Measurements from ENCODE around the gene APBA1. TPM values are rescaled to one million over a fixed set of nuclear protein-coding genes. Genes with fewer than 3 reads are reported as not detected.

APBA1 gene
- 1 to 10 TPM; 2.4 to 2.5 TPM for total RNA-seq
- 10 to 100 TPM in 5 of 6 donors, 1 to 10 TPM in 1; 9.8 to 17.9 (median 12.8) TPM for polyA plus RNA-seq (ENCODE audit: insufficient read length in 6 of 6)
- long read RNA-seq, donor 1, full-length matches to known transcripts, result 3 of 3 reads
- long read RNA-seq, donor 1, partial matches to known transcripts, result 0 of 3 reads
- long read RNA-seq, donor 1, other reads (novel, unspliced or antisense), result 0 of 3 reads
- long read RNA-seq, donor 2, full-length matches to known transcripts, result 4 of 4 reads
- long read RNA-seq, donor 2, partial matches to known transcripts, result 0 of 4 reads
- long read RNA-seq, donor 2, other reads (novel, unspliced or antisense), result 0 of 4 reads
- long read RNA-seq, donor 3, full-length matches to known transcripts, result 1 of 1 reads
- long read RNA-seq, donor 3, partial matches to known transcripts, result 0 of 1 reads
- long read RNA-seq, donor 3, other reads (novel, unspliced or antisense), result 0 of 1 reads
- long read RNA-seq, donor 4, result 0 reads
- long read RNA-seq, donor 5, full-length matches to known transcripts, result 1 of 1 reads
- long read RNA-seq, donor 5, partial matches to known transcripts, result 0 of 1 reads
- long read RNA-seq, donor 5, other reads (novel, unspliced or antisense), result 0 of 1 reads
- long read RNA-seq, donor 6, full-length matches to known transcripts, result 1 of 13 reads
- long read RNA-seq, donor 6, partial matches to known transcripts, result 12 of 13 reads
- long read RNA-seq, donor 6, other reads (novel, unspliced or antisense), result 0 of 13 reads
- long read RNA-seq, donor 7, full-length matches to known transcripts, result 2 of 2 reads
- long read RNA-seq, donor 7, partial matches to known transcripts, result 0 of 2 reads
- long read RNA-seq, donor 7, other reads (novel, unspliced or antisense), result 0 of 2 reads
- long read RNA-seq, donor 8, partial matches to known transcripts, result 26 of 26 reads
- long read RNA-seq, donor 8, other reads (novel, unspliced or antisense), result 0 of 26 reads
- long read RNA-seq, donor 9, result 0 reads
- long read RNA-seq, donor 10, result 0 reads
- long read RNA-seq, donor 11, full-length matches to known transcripts, result 7 of 93 reads
- long read RNA-seq, donor 11, partial matches to known transcripts, result 86 of 93 reads
- long read RNA-seq, donor 11, other reads (novel, unspliced or antisense), result 0 of 93 reads
- long read RNA-seq, donor 12, partial matches to known transcripts, result 22 of 22 reads
- long read RNA-seq, donor 12, other reads (novel, unspliced or antisense), result 0 of 22 reads

GRCh38 chr9:69671879-69672595 lies at the start of gene APBA1:
TSS of gene APBA1 (minus strand) at chr9:69672371.
- DNase-seq, result peak; percentile 58 to 88 (median 82)
- peak; percentile 71 for ATAC-seq
- Histone ChIP-seq H3K9me3 (no peaks in the 10 kb centered on the region), H3K36me3 (no peaks in the 10 kb centered on the region), H3K27me3 (peaks cover 0 to 50% of the 10 kb centered on the region in 2 donors), H3K4me3 (peak within 1 kb of the TSS; percentile 54 to 81), H3K27ac (peak within 1 kb of the TSS; percentile 35 to 74), H3K4me1 (peaks cover 0 to 22% of the 10 kb centered on the region in 2 donors)
- TF ChIP-seq CTCF (IDR thresholded peaks at IDR 0.05), result no peak
- intact Hi-C loops (cut with DNase I), result loop anchor here in 1 of 2 donors (10.0 kb wide), 1 partner anchor 63 kb away; no protein-coding TSS in a partner anchor

- Histone ChIP-seq H3K9me3 (no peaks in the 10 kb centered on the region), H3K36me3 (peaks cover 0 to 74% of the 10 kb centered on the region in 2 donors), H3K4me1 (no peaks in the 10 kb centered on the region), H3K4me3 (no peak overlapping the region), H3K27me3 (no peaks in the 10 kb centered on the region), H3K27ac (no peak overlapping the region)
- ATAC-seq, result no peak
- intact Hi-C loops (cut with DNase I), result no loop called here
- DNase-seq, result no peak
- no peak for TF ChIP-seq CTCF (IDR thresholded peaks at IDR 0.05)
Observed at GRCh38 chr9:69719983-69720382, 47.8 kb upstream of the APBA1 start.

DNA sequence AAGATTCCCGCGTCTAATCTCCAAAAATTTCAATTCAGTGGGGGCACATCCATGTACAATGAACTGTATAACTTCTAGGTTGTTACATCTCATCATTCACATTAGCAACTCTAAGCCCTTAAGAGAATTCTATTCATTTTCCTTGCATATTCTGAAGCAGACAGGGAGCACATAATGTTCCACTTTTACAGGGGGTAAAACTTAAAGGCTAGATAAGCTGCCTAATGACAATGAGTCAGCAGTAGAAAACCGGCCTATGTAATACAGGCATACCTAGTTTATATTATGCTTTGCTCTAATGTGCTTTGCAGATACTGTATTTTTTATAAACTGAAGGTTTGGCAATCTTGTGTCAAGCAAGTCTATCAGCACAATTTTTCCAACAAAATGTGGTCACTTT lies 47.2 kb upstream of the APBA1 start:
- TF ChIP-seq CTCF (IDR thresholded peaks at IDR 0.05), result no peak
- Histone ChIP-seq H3K36me3 (peaks cover 0 to 72% of the 10 kb centered on the region in 2 donors), H3K27me3 (no peaks in the 10 kb centered on the region), H3K27ac (no peak overlapping the region), H3K9me3 (no peaks in the 10 kb centered on the region), H3K4me3 (no peak overlapping the region), H3K4me1 (no peaks in the 10 kb centered on the region)
- intact Hi-C loops (cut with DNase I), result no loop called here
- no peak for ATAC-seq
- no peak for DNase-seq

- no peak overlapping the region for H3K4me3 ChIP-seq
- intact Hi-C loops (cut with DNase I), result no loop called here
- no peak for DNase-seq
- no peak for TF ChIP-seq CTCF (IDR thresholded peaks at IDR 0.05)
- H3K9me3 ChIP-seq, result no peaks in the 10 kb centered on the region
- no peaks in the 10 kb centered on the region for H3K4me1 ChIP-seq
- no peak overlapping the region for H3K27ac ChIP-seq
- peaks cover 0 to 66% of the 10 kb centered on the region in 2 donors for H3K36me3 ChIP-seq
- no peak for ATAC-seq
- no peaks in the 10 kb centered on the region for H3K27me3 ChIP-seq
Observed at GRCh38 chr9:69718218-69718617, 46.0 kb upstream of the APBA1 start.
